ENCODE data around the gene NLGN1. TPM values are rescaled to one million over a fixed set of nuclear protein-coding genes. Genes with fewer than 3 reads are reported as not detected.

Gene NLGN1
- total RNA-seq, 4 donors from 2014 or later = 0.80 to 4.4 (median 1.8) TPM

- intact Hi-C loops (cut with DNase I; ENCODE audit: low total_unique reads) = no loop called here
- TF ChIP-seq POLR2A (IDR thresholded peaks at IDR 0.05) (no peak), CTCF (IDR thresholded peaks at IDR 0.05) (no peak)
- no peak overlapping the region for H3K4me3 ChIP-seq (ENCODE audit: low read depth, poor library complexity, severe bottlenecking)
- 38 to 39% methylated on average over 1 of the region's 1 CpG for WGBS, 2 donors
- no peak for DNase-seq (ENCODE audit: low spot score in 2 of 2)
Observed at GRCh38 chr3:174002543-174002942, 605.0 kb downstream of the NLGN1 start.

DNA sequence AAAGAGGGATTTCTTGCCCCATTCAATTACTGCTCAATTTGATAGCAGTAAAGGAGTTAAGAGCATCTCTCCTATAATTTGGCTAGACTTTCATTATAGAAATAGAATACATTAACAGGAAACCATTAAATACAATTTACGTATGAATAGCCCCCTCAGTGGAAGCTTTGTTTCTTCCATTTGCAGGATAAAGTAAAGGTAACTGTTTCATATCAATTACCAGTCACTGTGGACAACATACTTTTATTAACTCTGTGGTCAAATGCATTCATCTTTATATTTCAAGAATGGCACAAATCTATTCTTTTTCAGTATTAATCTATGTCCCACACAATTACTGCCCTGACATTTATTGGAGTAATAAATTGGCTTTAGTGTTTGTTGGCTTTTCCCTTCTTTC is 613.4 kb downstream of the NLGN1 start:
- intact Hi-C loops (cut with DNase I; ENCODE audit: low total_unique reads) = no loop called here
- WGBS, 2 donors = 86 to 89% methylated on average over 1 of the region's 1 CpG
- no peak for TF ChIP-seq POLR2A (IDR thresholded peaks at IDR 0.05)
- TF ChIP-seq CTCF (IDR thresholded peaks at IDR 0.05) = no peak
- no peak for DNase-seq (ENCODE audit: low spot score in 2 of 2)
- H3K4me3 ChIP-seq (ENCODE audit: low read depth, poor library complexity, severe bottlenecking) = no peak overlapping the region

DNA sequence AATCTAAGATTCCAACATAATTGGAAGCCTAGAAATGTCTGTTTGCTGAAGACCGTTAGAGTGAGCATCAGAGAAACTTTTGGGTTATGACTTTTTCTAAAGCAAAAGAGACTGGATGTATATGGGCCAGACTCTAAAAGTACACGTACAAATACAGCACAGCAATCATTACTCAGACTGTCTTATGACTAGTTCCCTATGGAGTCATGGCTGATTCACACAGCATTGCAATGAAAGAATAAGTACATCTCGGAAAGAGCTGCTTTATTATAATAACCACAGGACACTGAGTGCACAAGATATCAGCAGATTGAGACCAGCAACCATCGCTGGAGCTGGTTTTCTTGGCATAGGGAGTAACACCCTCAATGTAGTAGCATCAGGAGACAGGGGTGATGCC is 618.6 kb downstream of the NLGN1 start:
- DNase-seq (ENCODE audit: low spot score in 2 of 2) = no peak
- H3K4me3 ChIP-seq (ENCODE audit: low read depth, poor library complexity, severe bottlenecking) = no peak overlapping the region
- WGBS, 2 donors = 86 to 90% methylated on average over 4 of the region's 4 CpGs
- no peak for TF ChIP-seq POLR2A (IDR thresholded peaks at IDR 0.05)
- TF ChIP-seq CTCF (IDR thresholded peaks at IDR 0.05) = no peak
- intact Hi-C loops (cut with DNase I; ENCODE audit: low total_unique reads) = no loop called here

GRCh38 chr3:174020156-174020555 is 622.6 kb downstream of the NLGN1 start:
- DNase-seq (ENCODE audit: low spot score in 2 of 2) = no peak
- 44 to 56% methylated on average over 2 of the region's 2 CpGs for WGBS, 2 donors
- no peak for TF ChIP-seq POLR2A (IDR thresholded peaks at IDR 0.05)
- no peak for TF ChIP-seq CTCF (IDR thresholded peaks at IDR 0.05)
- H3K4me3 ChIP-seq (ENCODE audit: low read depth, poor library complexity, severe bottlenecking) = no peak overlapping the region
- intact Hi-C loops (cut with DNase I; ENCODE audit: low total_unique reads) = no loop called here

GRCh38 chr3:174023421-174023820 is 625.9 kb downstream of the NLGN1 start:
- no peak overlapping the region for H3K4me3 ChIP-seq (ENCODE audit: low read depth, poor library complexity, severe bottlenecking)
- TF ChIP-seq POLR2A (IDR thresholded peaks at IDR 0.05) (no peak), CTCF (IDR thresholded peaks at IDR 0.05) (no peak)
- DNase-seq (ENCODE audit: low spot score in 2 of 2) = no peak
- 73 to 74% methylated on average over 4 of the region's 4 CpGs for WGBS, 2 donors
- intact Hi-C loops (cut with DNase I; ENCODE audit: low total_unique reads) = no loop called here

- intact Hi-C loops (cut with DNase I; ENCODE audit: low total_unique reads) = no loop called here
- WGBS, 2 donors = 97 to 100% methylated on average over 2 of the region's 2 CpGs
- H3K4me3 ChIP-seq (ENCODE audit: low read depth, poor library complexity, severe bottlenecking) = no peak overlapping the region
- DNase-seq (ENCODE audit: low spot score in 2 of 2) = no peak
- TF ChIP-seq CTCF (IDR thresholded peaks at IDR 0.05) = no peak
- no peak for TF ChIP-seq POLR2A (IDR thresholded peaks at IDR 0.05)
Observed at GRCh38 chr3:174028673-174029072, 631.1 kb downstream of the NLGN1 start.

Measured in lower leg skin (tissue), 4 donors.